HuH-7.5 (cell line): ENCODE data around the gene SLC2A11.

ENCODE experiments used
- DNase-seq: peaks from one replicate; pipeline ENCODE4 v3.0.0; 2011; ENCODE audit warnings: low spot score

Gene SLC2A11

DNA sequence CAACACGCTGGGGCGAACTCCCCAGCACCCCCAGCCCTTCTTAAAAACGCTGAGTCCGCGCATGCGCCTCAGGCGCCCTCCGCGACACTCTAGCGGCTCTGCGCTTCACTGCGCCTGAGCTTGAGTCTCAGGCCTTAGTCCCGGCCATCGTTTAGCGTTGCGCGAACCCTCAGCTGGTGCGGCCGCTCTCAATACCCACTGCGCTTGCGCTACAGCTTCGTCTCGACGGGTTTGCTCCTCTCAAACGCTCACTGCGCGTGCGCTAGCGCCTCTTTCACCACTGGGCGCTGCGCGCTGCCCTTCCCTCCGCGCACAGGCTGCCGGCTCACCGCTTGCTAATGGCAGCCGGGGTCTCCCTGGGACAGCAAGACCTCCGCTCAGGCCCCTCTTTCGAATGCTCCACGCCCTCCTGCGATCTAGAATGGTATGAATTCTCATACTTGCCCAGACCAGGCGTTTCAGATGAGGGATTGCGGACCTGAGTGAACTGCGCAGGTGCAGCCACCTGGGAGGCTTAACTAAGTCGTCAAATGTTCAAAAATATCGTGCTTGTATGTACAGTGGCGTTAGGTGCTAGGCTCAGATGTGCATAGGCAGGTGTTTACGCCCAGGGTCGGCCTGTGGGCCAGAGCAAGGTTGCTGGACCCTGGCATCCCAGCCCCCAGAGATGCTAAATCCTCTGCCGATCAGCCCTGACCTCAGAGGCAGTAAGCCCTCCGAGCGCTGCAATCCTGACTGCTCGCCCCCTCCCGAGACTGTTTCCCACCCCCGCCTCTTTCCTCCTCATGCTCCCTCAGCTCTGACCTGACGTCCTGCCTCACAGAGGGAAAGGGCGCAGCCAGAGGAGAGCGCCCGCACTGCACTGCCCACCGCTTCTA lies at the start of gene SLC2A11:
Gene SLC2A11 (plus strand): TSS at position 270 of the 878 bp plus-strand sequence. CDS start 125 bp downstream, at position 395.
- DNase-seq = peak; percentile 96

GRCh38 chr22:23812378-23812777 lies 45.3 kb upstream of the SLC2A11 start:
- no peak for DNase-seq

DNA sequence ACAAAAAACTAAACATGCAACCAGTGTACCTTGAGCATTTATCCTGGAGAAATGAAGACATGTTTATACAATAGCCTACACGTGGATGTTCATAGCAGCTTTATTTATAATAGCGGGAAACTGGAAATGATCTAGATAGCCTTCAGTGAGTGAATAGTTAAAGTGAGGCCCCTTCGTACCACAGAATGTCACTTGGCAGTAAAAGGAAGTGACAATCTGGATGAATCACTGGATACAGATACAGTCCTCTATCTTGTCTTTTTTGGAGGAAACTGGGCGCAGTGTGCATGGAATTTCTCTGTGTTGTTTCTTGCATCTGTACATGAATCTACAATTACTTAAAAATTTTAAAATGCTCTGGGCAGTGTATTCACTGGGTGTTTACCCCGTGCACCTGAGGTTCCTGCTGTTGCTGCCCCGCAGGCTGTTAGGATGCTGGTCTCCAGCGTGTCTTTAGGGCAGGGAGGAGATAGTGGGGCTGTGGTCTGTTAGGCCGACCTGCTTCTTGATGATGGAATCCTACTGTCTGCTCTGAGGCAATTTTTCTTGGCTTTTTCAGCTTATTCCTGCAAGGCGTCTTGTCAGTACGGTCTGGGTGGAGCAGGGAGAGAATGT lies 42.0 kb upstream of the SLC2A11 start:
- DNase-seq = no peak

DNA sequence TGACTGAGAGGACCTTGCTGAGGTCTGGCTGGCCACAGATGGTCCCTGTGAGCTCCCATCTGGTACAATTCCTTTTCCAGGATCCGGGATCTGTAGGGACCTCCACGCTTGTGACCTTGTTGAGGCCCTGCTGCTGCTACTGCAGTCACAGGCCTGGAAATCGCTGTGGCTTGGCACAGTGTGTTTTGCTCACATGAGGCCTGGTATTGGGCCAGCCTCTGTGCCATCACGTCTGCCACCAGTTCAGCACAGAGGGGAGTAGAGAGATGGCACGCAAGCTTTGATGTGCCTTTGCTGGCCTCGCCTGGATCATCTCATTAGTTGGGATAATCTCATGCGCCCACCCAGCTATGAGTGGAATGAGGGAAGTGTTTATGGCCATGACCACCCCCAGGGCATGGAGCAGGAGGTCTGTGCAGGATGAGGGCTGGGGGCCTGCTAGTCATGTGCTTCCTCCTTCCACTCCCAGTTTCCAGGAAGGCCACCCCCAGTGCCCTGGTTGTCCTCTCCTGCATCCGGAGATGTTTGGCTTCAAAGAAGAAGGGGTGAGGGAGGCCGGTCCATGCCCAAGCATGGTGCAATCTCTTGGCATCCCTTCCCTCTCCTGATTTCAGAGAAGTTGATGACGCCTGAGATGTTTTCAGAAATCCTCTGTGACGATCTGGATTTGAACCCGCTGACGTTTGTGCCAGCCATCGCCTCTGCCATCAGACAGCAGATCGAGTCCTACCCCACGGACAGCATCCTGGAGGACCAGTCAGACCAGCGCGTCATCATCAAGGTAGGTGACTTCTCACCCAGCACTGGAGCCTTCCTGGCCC lies 41.3 kb upstream of the SLC2A11 start:
- DNase-seq = no peak

- no peak for DNase-seq
Measured at GRCh38 chr22:23817146-23817545, 40.5 kb upstream of the SLC2A11 start.

GRCh38 chr22:23818541-23818940 lies 39.1 kb upstream of the SLC2A11 start:
- no peak for DNase-seq

DNA sequence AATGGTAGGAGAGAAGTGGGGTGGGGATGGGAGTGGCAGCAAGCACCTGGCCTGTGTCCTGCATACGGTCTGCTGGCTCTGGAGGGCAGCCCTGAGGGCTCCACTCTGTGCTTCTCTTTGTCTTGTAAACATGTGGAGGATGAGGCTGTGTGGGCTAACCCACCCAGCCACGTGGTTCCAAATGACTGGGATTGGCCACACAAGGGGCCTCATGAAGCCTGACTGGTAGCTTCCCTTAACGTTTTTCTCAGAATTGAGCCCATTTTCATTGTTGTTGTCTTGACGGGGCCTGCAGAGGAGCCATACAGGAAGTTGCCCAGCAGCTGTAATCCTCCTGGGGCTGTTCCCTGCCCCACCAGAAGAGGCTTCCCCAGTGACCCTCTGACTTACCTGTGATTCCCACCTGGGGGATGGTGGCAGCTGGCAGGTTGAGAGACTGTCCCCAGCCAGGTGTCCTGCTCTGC lies 36.9 kb upstream of the SLC2A11 start:
- no peak for DNase-seq

DNA sequence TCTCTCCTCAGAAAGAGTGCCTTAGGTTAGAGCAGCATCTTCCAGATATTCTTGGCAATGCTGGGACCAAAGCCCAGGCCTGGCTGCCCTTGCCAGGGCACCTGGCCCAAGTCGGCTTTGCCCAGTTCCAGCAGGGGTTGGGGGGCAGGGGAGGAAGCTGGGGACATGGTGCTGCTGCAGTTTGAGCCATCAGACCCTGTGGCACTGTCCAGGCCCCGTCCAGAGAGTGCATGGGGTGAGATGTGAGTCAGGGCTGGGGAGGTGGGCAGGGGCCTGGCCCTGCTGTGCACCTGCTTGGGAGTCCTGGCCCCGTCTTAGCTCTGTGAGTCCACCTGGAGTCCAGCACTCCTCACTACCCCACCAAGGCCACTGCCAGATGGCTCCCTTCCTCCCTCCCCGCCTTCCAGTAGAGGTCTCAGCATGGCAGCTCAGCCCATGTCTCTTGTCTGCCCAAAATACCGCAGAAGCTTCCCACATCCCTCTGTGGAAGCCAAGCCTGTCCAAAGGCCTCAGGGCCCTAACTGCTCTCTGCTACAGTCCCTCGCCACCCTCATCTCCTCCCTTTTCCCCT lies 35.5 kb upstream of the SLC2A11 start:
- DNase-seq = no peak

- DNase-seq = no peak
Measured at GRCh38 chr22:23823331-23823791, 34.3 kb upstream of the SLC2A11 start.

DNA sequence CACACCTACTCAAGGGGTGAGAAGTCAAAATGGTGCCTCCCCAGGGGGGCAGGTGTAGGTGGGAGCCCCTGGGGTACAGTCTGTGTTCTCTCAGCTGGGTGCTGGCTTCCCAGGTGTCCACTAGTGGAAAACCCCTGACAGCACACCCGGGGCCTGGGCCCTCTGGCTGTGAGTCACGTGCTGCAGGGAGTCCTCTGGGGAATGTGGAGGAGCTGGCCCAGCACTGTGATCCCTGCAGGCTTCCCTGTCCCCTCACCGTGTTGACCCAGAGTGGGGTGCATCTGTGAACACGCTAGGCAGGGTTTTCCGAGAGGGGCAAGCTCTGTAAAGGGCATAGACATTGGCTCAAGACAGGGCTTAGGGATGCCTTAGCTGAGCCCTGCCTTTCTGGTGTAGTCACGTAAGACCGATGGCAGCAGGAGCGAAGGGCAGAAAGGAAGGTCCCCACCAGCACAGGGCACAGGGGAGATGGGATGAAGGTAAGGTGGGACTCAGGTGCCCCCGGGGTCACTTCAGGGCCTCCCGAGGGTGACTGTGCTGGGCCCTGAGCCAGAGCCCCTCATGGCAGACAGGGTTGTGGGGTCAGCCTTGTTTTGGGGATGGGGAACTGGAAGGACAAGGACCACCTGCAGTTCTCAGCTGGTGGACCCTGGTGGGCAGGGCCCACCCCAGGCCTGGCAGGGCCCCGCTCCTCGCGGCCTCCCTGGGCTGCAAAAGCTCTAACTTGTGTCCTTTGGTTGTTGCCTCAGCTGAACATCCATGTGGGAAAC lies 33.0 kb upstream of the SLC2A11 start:
- DNase-seq = no peak

DNA sequence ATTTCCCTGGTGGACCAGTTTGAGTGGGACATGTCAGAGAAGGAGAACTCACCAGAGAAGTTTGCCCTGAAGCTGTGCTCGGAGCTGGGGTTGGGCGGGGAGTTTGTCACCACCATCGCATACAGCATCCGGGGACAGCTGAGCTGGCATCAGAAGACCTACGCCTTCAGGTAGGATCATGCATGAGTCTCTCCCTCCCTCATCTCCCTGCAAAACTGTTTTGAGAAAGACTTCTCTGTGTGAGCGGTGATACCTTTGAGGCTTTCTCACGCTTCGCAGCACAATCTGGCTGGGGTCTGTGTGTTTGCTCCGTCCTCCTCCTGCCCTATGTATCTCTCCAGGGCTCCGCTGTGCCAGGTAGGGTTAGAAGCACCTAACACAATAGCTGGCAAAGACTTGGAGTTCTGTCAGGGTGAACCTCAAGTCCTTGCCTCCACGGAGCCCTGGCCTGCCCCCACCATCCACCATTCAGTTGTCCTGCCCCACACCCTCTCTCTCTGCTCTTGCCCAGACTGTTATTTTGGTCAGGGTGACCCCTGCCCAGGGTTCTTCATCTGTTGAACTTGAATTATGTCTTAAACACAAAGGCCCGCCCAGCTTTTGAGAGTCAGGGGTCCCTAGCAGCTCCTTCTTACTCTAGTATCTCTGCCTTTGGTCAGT lies 32.3 kb upstream of the SLC2A11 start:
- DNase-seq = no peak

- no peak for DNase-seq
Measured at GRCh38 chr22:23826510-23827350, 30.9 kb upstream of the SLC2A11 start.

DNA sequence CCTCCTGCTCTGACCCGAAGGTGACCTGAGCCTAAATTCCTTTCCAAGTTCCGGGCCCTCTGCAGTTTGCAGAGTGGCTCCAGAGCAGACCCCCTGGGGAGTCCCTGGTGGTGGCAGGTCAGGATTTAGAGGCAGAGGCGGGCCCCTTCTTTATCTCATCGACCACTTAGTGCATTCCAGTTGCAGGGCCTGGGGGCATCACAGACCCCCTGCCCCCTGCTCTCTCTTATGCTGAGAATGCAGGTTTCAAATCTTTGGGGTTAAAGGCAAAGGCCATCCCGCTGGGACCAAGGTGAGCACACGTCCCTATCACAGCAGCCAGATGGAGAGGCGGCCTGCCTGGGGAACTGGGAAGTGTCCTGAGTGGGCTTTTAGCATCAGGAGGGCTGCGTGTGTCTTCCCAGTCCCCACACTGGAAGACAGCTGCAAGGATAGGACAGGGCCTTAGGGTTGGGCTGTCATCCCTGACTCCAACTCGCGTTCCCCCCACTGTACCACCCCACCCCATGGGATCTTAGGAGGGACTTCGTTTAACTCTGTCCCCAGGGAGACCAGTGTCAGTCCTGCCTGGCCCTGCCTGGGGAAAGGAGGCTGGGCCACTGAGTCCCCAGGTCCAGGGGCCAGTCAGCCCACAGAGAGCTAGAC lies 30.2 kb upstream of the SLC2A11 start:
- no peak for DNase-seq

- no peak for DNase-seq
Measured at GRCh38 chr22:23828800-23829680, 28.6 kb upstream of the SLC2A11 start.

GRCh38 chr22:23829845-23830372 lies 27.8 kb upstream of the SLC2A11 start:
- DNase-seq = no peak

DNA sequence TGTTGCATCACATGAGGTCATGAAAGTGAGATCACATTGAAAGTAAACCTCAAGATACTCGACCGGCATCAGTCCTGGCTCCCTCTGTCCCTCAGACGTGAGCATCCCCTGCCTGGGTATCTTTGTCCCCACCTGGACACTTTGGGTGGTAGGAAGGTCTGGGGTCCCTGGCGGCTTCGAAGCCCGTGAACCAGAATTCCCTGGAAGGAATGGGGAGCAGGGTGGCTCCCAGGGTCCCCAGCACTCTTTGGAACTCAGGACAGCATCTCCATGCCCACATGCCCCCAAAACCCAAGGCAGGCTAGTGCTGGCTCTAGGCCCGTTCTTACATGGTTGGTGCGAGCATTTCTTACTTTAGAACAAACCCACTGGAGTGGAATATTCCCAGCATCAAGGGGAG lies 26.4 kb upstream of the SLC2A11 start:
- no peak for DNase-seq

GRCh38 chr22:23831781-23832180 lies 25.9 kb upstream of the SLC2A11 start:
- DNase-seq = no peak
